Measurements from ENCODE around the gene ICE2. TPM values are rescaled to one million over a fixed set of nuclear protein-coding genes. Genes with fewer than 3 reads are reported as not detected.

The ICE2 gene
- polyA plus RNA-seq, 3 donors: 10.0 to 27.0 (median 24.8) TPM

GRCh38 chr15:60477916-60478565 is 901 bp downstream of the ICE2 start:
- intact Hi-C loops (cut with micrococcal nuclease): no loop called here
- Mint-ChIP-seq H3K4me3 (peak overlapping the region; percentile 99 to 100), H3K36me3 (peaks cover 8 to 18% of the 10 kb centered on the region in 2 donors), H3K27me3 (ENCODE audit: low read depth in 3 of 3) (no peaks in the 10 kb centered on the region), H3K4me1 (peaks cover 34% of the 10 kb centered on the region), H3K9me3 (peaks cover 0 to 2% (median 0%) of the 10 kb centered on the region in 7 donors), H3K27ac (peak overlapping the region; percentile 97 to 99 (median 98))
- peaks cover 19 to 35% of the 10 kb centered on the region in 2 donors for H3K4me1 ChIP-seq (ENCODE audit: control insufficient read depth in 1 of 2, insufficient read depth in 2 of 2, low read length in 2 of 2)
- peak overlapping the region; percentile 55 to 96 (median 72) for H3K4me3 ChIP-seq (replicated peaks in 1 of 3; ENCODE audit: low read depth in 2 of 3, low read length in 3 of 3)
- H3K9me3 ChIP-seq (replicated peaks in 1 of 2; ENCODE audit: control insufficient read depth in 1 of 2, insufficient read depth in 1 of 2, low read length in 2 of 2): no peaks in the 10 kb centered on the region
- H4K20me1 ChIP-seq (ENCODE audit: insufficient read depth, low read length): no peaks in the 10 kb centered on the region
- WGBS (ENCODE audit: insufficient coverage): 12% methylated on average over 8 of the region's 9 CpGs
- peak overlapping the region; percentile 60 to 96 for H3K27ac ChIP-seq (ENCODE audit: low read depth in 1 of 2, low read length in 2 of 2)
- peak in 2 of 3 donors; percentile 6 to 18 for DNase-seq
- peak overlapping the region; percentile 93 for H3K9ac ChIP-seq (ENCODE audit: insufficient read depth, low read length, poor library complexity, severe bottlenecking)
- peak overlapping the region; percentile 100 for H2AFZ ChIP-seq (ENCODE audit: insufficient read depth, low read depth, low read length, poor library complexity, severe bottlenecking)
- H3K27me3 ChIP-seq (ENCODE audit: control insufficient read depth in 2 of 2, insufficient read depth in 2 of 2, low read length in 2 of 2): no peaks in the 10 kb centered on the region
- H3K36me3 ChIP-seq (replicated peaks in 1 of 2; ENCODE audit: control insufficient read depth in 1 of 2, insufficient read depth in 2 of 2, low read length in 2 of 2): peaks cover 8 to 19% of the 10 kb centered on the region in 2 donors
- H3K4me2 ChIP-seq (replicated peaks; ENCODE audit: extremely low read depth, low read length, poor library complexity, severe bottlenecking): peak overlapping the region; percentile 90
- H3K79me2 ChIP-seq (ENCODE audit: insufficient read depth, low read length): peaks cover 66% of the 10 kb centered on the region
- TF ChIP-seq, protein P1, sequence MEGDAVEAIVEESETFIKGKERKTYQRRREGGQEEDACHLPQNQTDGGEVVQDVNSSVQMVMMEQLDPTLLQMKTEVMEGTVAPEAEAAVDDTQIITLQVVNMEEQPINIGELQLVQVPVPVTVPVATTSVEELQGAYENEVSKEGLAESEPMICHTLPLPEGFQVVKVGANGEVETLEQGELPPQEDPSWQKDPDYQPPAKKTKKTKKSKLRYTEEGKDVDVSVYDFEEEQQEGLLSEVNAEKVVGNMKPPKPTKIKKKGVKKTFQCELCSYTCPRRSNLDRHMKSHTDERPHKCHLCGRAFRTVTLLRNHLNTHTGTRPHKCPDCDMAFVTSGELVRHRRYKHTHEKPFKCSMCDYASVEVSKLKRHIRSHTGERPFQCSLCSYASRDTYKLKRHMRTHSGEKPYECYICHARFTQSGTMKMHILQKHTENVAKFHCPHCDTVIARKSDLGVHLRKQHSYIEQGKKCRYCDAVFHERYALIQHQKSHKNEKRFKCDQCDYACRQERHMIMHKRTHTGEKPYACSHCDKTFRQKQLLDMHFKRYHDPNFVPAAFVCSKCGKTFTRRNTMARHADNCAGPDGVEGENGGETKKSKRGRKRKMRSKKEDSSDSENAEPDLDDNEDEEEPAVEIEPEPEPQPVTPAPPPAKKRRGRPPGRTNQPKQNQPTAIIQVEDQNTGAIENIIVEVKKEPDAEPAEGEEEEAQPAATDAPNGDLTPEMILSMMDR (IDR thresholded peaks at IDR 0.05): no peak

GRCh38 chr15:60477164-60477563 is 1.8 kb downstream of the ICE2 start:
- TF ChIP-seq, protein P1 (IDR thresholded peaks at IDR 0.05): no peak
- H3K27ac ChIP-seq (ENCODE audit: low read depth in 1 of 2, low read length in 2 of 2): no peak overlapping the region
- no peaks in the 10 kb centered on the region for H3K27me3 ChIP-seq (ENCODE audit: control insufficient read depth in 2 of 2, insufficient read depth in 2 of 2, low read length in 2 of 2)
- H3K4me1 Mint-ChIP-seq: peaks cover 33% of the 10 kb centered on the region
- no CpG with 5 or more reads among the region's 1 CpG for WGBS (ENCODE audit: insufficient coverage)
- peaks cover 19 to 35% of the 10 kb centered on the region in 2 donors for H3K4me1 ChIP-seq (ENCODE audit: control insufficient read depth in 1 of 2, insufficient read depth in 2 of 2, low read length in 2 of 2)
- H4K20me1 ChIP-seq (ENCODE audit: insufficient read depth, low read length): no peaks in the 10 kb centered on the region
- H3K36me3 Mint-ChIP-seq: peaks cover 13 to 21% of the 10 kb centered on the region in 2 donors
- no peak overlapping the region for H3K9ac ChIP-seq (ENCODE audit: insufficient read depth, low read length, poor library complexity, severe bottlenecking)
- peaks cover 69% of the 10 kb centered on the region for H3K79me2 ChIP-seq (ENCODE audit: insufficient read depth, low read length)
- intact Hi-C loops (cut with micrococcal nuclease): no loop called here
- H3K27ac Mint-ChIP-seq: no peak overlapping the region
- peaks cover 0 to 2% (median 0%) of the 10 kb centered on the region in 7 donors for H3K9me3 Mint-ChIP-seq
- no peak overlapping the region for H2AFZ ChIP-seq (ENCODE audit: insufficient read depth, low read depth, low read length, poor library complexity, severe bottlenecking)
- no peaks in the 10 kb centered on the region for H3K9me3 ChIP-seq (replicated peaks in 1 of 2; ENCODE audit: control insufficient read depth in 1 of 2, insufficient read depth in 1 of 2, low read length in 2 of 2)
- no peak overlapping the region for H3K4me2 ChIP-seq (replicated peaks; ENCODE audit: extremely low read depth, low read length, poor library complexity, severe bottlenecking)
- H3K4me3 Mint-ChIP-seq: no peak overlapping the region
- no peaks in the 10 kb centered on the region for H3K27me3 Mint-ChIP-seq (ENCODE audit: low read depth in 3 of 3)
- no peak for DNase-seq
- no peak overlapping the region for H3K4me3 ChIP-seq (replicated peaks in 1 of 3; ENCODE audit: low read depth in 2 of 3, low read length in 3 of 3)
- H3K36me3 ChIP-seq (replicated peaks in 1 of 2; ENCODE audit: control insufficient read depth in 1 of 2, insufficient read depth in 2 of 2, low read length in 2 of 2): peaks cover 15 to 26% of the 10 kb centered on the region in 2 donors
